ENCODE data around the gene ENPP3.

DNA sequence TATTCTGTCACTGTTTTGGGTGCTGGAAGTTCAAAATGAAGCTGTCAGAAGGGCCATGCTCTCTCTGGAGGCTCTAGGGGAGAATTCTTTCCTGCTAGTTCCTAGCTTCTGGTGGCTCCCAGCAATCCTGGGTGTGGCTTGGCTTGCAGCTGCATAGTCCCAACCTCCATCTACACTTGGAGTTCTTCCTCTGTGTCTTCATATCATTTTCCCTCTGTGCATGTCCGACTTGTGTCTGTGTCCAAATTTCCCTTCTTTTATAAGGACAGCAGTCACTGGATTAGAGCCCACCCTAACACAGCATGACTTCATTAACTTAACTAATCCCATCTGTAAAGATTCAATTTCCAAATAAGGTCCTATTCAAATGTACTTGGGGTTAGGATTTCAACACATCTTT, 147.5 kb downstream of the ENPP3 start:
- TF ChIP-seq, protein P1, sequence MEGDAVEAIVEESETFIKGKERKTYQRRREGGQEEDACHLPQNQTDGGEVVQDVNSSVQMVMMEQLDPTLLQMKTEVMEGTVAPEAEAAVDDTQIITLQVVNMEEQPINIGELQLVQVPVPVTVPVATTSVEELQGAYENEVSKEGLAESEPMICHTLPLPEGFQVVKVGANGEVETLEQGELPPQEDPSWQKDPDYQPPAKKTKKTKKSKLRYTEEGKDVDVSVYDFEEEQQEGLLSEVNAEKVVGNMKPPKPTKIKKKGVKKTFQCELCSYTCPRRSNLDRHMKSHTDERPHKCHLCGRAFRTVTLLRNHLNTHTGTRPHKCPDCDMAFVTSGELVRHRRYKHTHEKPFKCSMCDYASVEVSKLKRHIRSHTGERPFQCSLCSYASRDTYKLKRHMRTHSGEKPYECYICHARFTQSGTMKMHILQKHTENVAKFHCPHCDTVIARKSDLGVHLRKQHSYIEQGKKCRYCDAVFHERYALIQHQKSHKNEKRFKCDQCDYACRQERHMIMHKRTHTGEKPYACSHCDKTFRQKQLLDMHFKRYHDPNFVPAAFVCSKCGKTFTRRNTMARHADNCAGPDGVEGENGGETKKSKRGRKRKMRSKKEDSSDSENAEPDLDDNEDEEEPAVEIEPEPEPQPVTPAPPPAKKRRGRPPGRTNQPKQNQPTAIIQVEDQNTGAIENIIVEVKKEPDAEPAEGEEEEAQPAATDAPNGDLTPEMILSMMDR (IDR thresholded peaks at IDR 0.05; ENCODE audit: insufficient read depth, low read length, poor library complexity, severe bottlenecking), result no peak
- no peak for TF ChIP-seq EZH2phosphoT487 (conservative IDR thresholded peaks at IDR 0.05; ENCODE audit: low read length)
